ENCODE results near the gene CFAP99. TPM values are rescaled to one million over a fixed set of nuclear protein-coding genes. Genes with fewer than 3 reads are reported as not detected.
"Not testable (repeated sequence)": the region's sequence is repeated elsewhere in the genome, so short reads cannot be mapped to it uniquely, and the experiment has no call there.

CFAP99 gene
- total RNA-seq, 2 donors from 2014 or later = not detected

GRCh38 chr4:2465032-2465431 lies 46.3 kb downstream of the CFAP99 start:
- intact Hi-C loops (cut with DNase I) = no loop called here
- TF ChIP-seq CTCF (IDR thresholded peaks at IDR 0.05) (no peak), POLR2A (IDR thresholded peaks at IDR 0.05) (no peak)
- Histone ChIP-seq H3K4me1 (peaks cover 27% of the 10 kb centered on the region), H3K27me3 (no peaks in the 10 kb centered on the region), H3K36me3 (replicated peaks in 1 of 2; ENCODE audit: insufficient read depth in 1 of 2, low read depth in 2 of 2) (no peaks in the 10 kb centered on the region), H3K4me3 (no peak overlapping the region), H3K9me3 (no peaks in the 10 kb centered on the region), H3K27ac (no peak overlapping the region)
- DNase-seq = no peak
- 80% methylated on average over 4 to 6 of the region's 6 CpGs for WGBS, 2 donors
- ATAC-seq = no peak

GRCh38 chr4:2465544-2465943 lies 46.8 kb downstream of the CFAP99 start:
- DNase-seq; H3K27ac ChIP-seq; H3K36me3 ChIP-seq (replicated peaks in 1 of 2; ENCODE audit: insufficient read depth in 1 of 2, low read depth in 2 of 2); H3K4me3 ChIP-seq; H3K9me3 ChIP-seq; ATAC-seq; H3K27me3 ChIP-seq; intact Hi-C loops (cut with DNase I): not testable (repeated sequence)
- peaks cover 32% of the 10 kb centered on the region for H3K4me1 ChIP-seq

- 0 to 1% methylated on average over 16 to 74 of the region's 74 CpGs for WGBS, 2 donors
- peak within 1 kb of the TSS; percentile 70 to 95 (median 88) for H3K27ac ChIP-seq
- H3K9me3 ChIP-seq = no peaks in the 10 kb centered on the region
- intact Hi-C loops (cut with DNase I) = no loop called here
- no peaks in the 10 kb centered on the region for H3K27me3 ChIP-seq
- no peaks in the 10 kb centered on the region for H3K36me3 ChIP-seq (replicated peaks in 1 of 2; ENCODE audit: insufficient read depth in 1 of 2, low read depth in 2 of 2)
- TF ChIP-seq CTCF (IDR thresholded peaks at IDR 0.05) (no peak), POLR2A (IDR thresholded peaks at IDR 0.05) (peak; percentile 76 to 87 (median 85))
- peak; percentile 96 to 98 (median 96) for DNase-seq
- peaks cover 23% of the 10 kb centered on the region for H3K4me1 ChIP-seq
- ATAC-seq = peak; percentile 98
- peak within 1 kb of the TSS; percentile 83 to 87 for H3K4me3 ChIP-seq
Observed at GRCh38 chr4:2468456-2469191, 49.9 kb downstream of the CFAP99 start, which contains the start of gene RNF4. TSS of gene RNF4 (plus strand) at chr4:2469106. CDS start at chr4:2490494, 21,388 bp downstream.

GRCh38 chr4:2469192-2469984 lies 50.6 kb downstream of the CFAP99 start:
- Histone ChIP-seq H3K36me3 (replicated peaks in 1 of 2; ENCODE audit: insufficient read depth in 1 of 2, low read depth in 2 of 2) (no peaks in the 10 kb centered on the region), H3K9me3 (no peaks in the 10 kb centered on the region), H3K27ac (peak overlapping the region; percentile 70 to 95 (median 88)), H3K27me3 (no peaks in the 10 kb centered on the region), H3K4me1 (peaks cover 23% of the 10 kb centered on the region), H3K4me3 (peak overlapping the region; percentile 83 to 87)
- peak; percentile 43 to 61 (median 48) for DNase-seq
- intact Hi-C loops (cut with DNase I) = no loop called here
- WGBS, 2 donors = 0% methylated on average over 1 to 64 of the region's 78 CpGs
- TF ChIP-seq POLR2A (IDR thresholded peaks at IDR 0.05) (no peak), CTCF (IDR thresholded peaks at IDR 0.05) (peak in 1 of 7 experiments; percentile 4)
- ATAC-seq = peak; percentile 36

- H3K4me1 ChIP-seq = peaks cover 31% of the 10 kb centered on the region
- no peaks in the 10 kb centered on the region for H3K9me3 ChIP-seq
- intact Hi-C loops (cut with DNase I) = no loop called here
- H3K27ac ChIP-seq = no peak overlapping the region
- H3K36me3 ChIP-seq (replicated peaks in 1 of 2; ENCODE audit: insufficient read depth in 1 of 2, low read depth in 2 of 2) = no peaks in the 10 kb centered on the region
- TF ChIP-seq CTCF (IDR thresholded peaks at IDR 0.05) (no peak), POLR2A (IDR thresholded peaks at IDR 0.05) (no peak)
- DNase-seq (no peak), ATAC-seq (no peak)
- H3K27me3 ChIP-seq = no peaks in the 10 kb centered on the region
- 83% methylated on average over 7 of the region's 7 CpGs for WGBS, 2 donors
- H3K4me3 ChIP-seq = no peak overlapping the region
Observed at GRCh38 chr4:2470791-2471190, 52.0 kb downstream of the CFAP99 start.
